GM12878 (cell line): ENCODE measurements around the gene ULBP2. TPM values are rescaled to one million over a fixed set of nuclear protein-coding genes. Genes with fewer than 3 reads are reported as not detected.
"Not testable (repeated sequence)": the region's sequence is repeated elsewhere in the genome, so short reads cannot be mapped to it uniquely, and the experiment has no call there.

Experiments
- ATAC-seq: fragments of 200-7000 bp; cut with Tn5 transposase; 3 replicates; pipeline ENCODE4 v1.9.1; 2020; ENCODE audit warnings: mild to moderate bottlenecking, moderate library complexity
- BruUV-seq: library from RNA; stranded (reverse); fragments of 400-500 nt; replicated peaks from 2 replicates; lab custom pipeline; 2021; lab: Mats Ljungman, UMichigan
- CTCF ChIA-PET: fragments of 300-600 bp; sonication (Branson Sonifier 250); formaldehyde crosslinking; extraction: SDS; loops from one replicate; lab custom pipeline; 2021; ENCODE audit warnings: inconsistent platforms; lab: Yijun Ruan, JAX
- POLR2A ChIA-PET: fragments of 350-600 bp; formaldehyde crosslinking; extraction: SDS; loops from one replicate; lab custom pipeline; 2021; ENCODE audit warnings: inconsistent platforms; lab: Charles Lee
- RAD21 ChIA-PET: fragments of 300-600 bp; sonication (Branson Sonifier 250); formaldehyde crosslinking; loops from one replicate; lab custom pipeline; 2023; ENCODE audit warnings: antibody characterized with exemption; ENCODE audit not compliant: unreplicated experiment; lab: Charles Lee
- SMC1A ChIA-PET: fragments of 300-600 bp; sonication (Branson Sonifier 250); formaldehyde crosslinking; loops from one replicate; lab custom pipeline; 2023; ENCODE audit not compliant: unreplicated experiment, uncharacterized antibody; lab: Charles Lee
- DNase-seq: peaks from one replicate; pipeline ENCODE4 v3.0.0-alpha.2; 2011; ENCODE audit warnings: low read depth, low spot score
- FAIRE-seq: peaks from 3 replicates; lab custom pipeline; 2011; peaks lifted over from hg19 to GRCh38; lab: Jason Lieb, UNC
- H2AFZ ChIP-seq: 2 replicates; pipeline ENCODE4 v1.6.0; 2011; ENCODE audit warnings: low read depth, low read length, control low read depth; ENCODE audit not compliant: control insufficient read depth
- H3K27ac ChIP-seq: 2 replicates; pipeline ENCODE4 v1.5.1; 2011; ENCODE audit warnings: control low read depth; ENCODE audit not compliant: control insufficient read depth, insufficient read depth
- H3K27me3 ChIP-seq, 2 experiments: replicated peaks in 1 of 2; 2 replicates each; pipeline versions ENCODE4 v1.6.0 to v1.6.1; 2011; ENCODE audit warnings: low read length in 1 of 2; ENCODE audit not compliant: control insufficient read depth in 2 of 2, insufficient read depth in 2 of 2
- H3K36me3 ChIP-seq, 2 experiments: 2 replicates each; pipeline ENCODE4 v1.5.1; 2011; ENCODE audit warnings: low read length in 1 of 2; ENCODE audit not compliant: control insufficient read depth in 2 of 2, insufficient read depth in 2 of 2
- H3K4me1 ChIP-seq: 2 replicates; pipeline ENCODE4 v1.6.1; 2011; ENCODE audit warnings: mild to moderate bottlenecking, low read length, moderate library complexity, mixed read lengths; ENCODE audit not compliant: control insufficient read depth, insufficient read depth
- H3K4me2 ChIP-seq: 2 replicates; pipeline ENCODE4 v1.6.0; 2011; ENCODE audit warnings: control low read depth; ENCODE audit not compliant: control insufficient read depth, insufficient read depth
- H3K4me3 ChIP-seq: fragments of 200-600 bp; sonication (generic); 2 replicates; pipeline ENCODE4 v1.5.1; 2016
- H3K79me2 ChIP-seq: 2 replicates; pipeline ENCODE4 v1.6.0; 2011; ENCODE audit warnings: low read length; ENCODE audit not compliant: control insufficient read depth, insufficient read depth
- H3K9ac ChIP-seq: 2 replicates; pipeline ENCODE4 v1.8.0; 2011; ENCODE audit warnings: low read length, control low read depth, mixed read lengths; ENCODE audit not compliant: control insufficient read depth, insufficient read depth
- H3K9me3 ChIP-seq: replicated peaks from 3 replicates; pipeline ENCODE4 v1.5.1; 2011; ENCODE audit warnings: mild to moderate bottlenecking, low read length; ENCODE audit not compliant: control insufficient read depth, insufficient read depth
- H4K20me1 ChIP-seq: 2 replicates; pipeline ENCODE4 v1.6.0; 2011; ENCODE audit not compliant: control insufficient read depth, insufficient read depth
- CBFB ChIP-seq: IDR thresholded peaks from 2 replicates; pipeline ENCODE4 v1.6.1; 2016; ENCODE audit warnings: antibody characterized with exemption, low read depth
- CREB1 ChIP-seq: IDR thresholded peaks from 2 replicates; pipeline ENCODE4 v1.6.1; 2012; ENCODE audit warnings: low read depth, mild to moderate bottlenecking, inconsistent platforms
- FOXM1 ChIP-seq: IDR thresholded peaks from 2 replicates; pipeline ENCODE4 v1.6.1; 2012; ENCODE audit warnings: low read depth, mild to moderate bottlenecking, inconsistent platforms, low read length, moderate library complexity
- HCFC1 ChIP-seq: fragments of 150-350 bp; IDR thresholded peaks from 2 replicates; pipeline ENCODE4 v1.6.1; 2014; ENCODE audit warnings: low read length
- MXI1 ChIP-seq: fragments of 150-350 bp; IDR thresholded peaks from 2 replicates; pipeline ENCODE4 v1.6.1; 2011; ENCODE audit warnings: low read depth, mild to moderate bottlenecking, inconsistent platforms, low read length, improper control_type of control experiment
- NR2C2 ChIP-seq: IDR thresholded peaks from 2 replicates; pipeline ENCODE4 v1.6.1; 2011; ENCODE audit warnings: borderline replicate concordance, low read depth; ENCODE audit not compliant: control insufficient read depth, insufficient read length
- POLR2A ChIP-seq: IDR thresholded peaks from 2 replicates; pipeline ENCODE4 v1.6.1; 2011; ENCODE audit warnings: low read depth, mild to moderate bottlenecking, low read length
- SPI1 ChIP-seq: IDR thresholded peaks from 2 replicates; pipeline ENCODE4 v1.6.1; 2011; ENCODE audit warnings: low read depth, mild to moderate bottlenecking, low read length, moderate library complexity, borderline replicate concordance; ENCODE audit not compliant: insufficient read depth
- ZBED1 ChIP-seq: IDR thresholded peaks from 2 replicates; pipeline ENCODE4 v1.6.1; 2016; ENCODE audit warnings: borderline replicate concordance
- ZSCAN29 ChIP-seq: fragments of 450-650 bp; IDR thresholded peaks from 2 replicates; pipeline ENCODE4 v1.6.1; 2017; ENCODE audit warnings: mild to moderate bottlenecking, moderate library complexity
- WGBS: methylation state at CpG from one replicate; pipeline ENCODE4 v1.1.6; 2016; ENCODE audit warnings: low lambda C conversion rate; ENCODE audit not compliant: insufficient replicate concordance, insufficient coverage; ENCODE audit errors: missing lambda C conversion rate; 5-methylcytosine and 5-hydroxymethylcytosine counted together
- in situ Hi-C: fragments of 300-500 bp; cut with MboI; formaldehyde crosslinking; loops from 9 replicates; pipeline ENCODE4 v1.14.3; 2018; ENCODE audit warnings: mixed read lengths
- intact Hi-C: fragments of 100-400 bp; cut with micrococcal nuclease; formaldehyde crosslinking; loops from one replicate; pipeline ENCODE4 v1.14.2; 2022; ENCODE audit not compliant: unreplicated experiment
- polyA plus RNA-seq, 11 experiments: library from polyadenylated mRNA; depleted of rRNA in 4 of 11; unstranded in 6 of 11; stranded (reverse) in 5 of 11; fragments of >200 nt; fragmentation: Nextera tagmentation in 4 of 11; fragmentation: Illumina TruSeq in 1 of 11; extraction: Ambion mirVana in 4 of 11; extraction: Trizol in 1 of 11; gene quantifications; 1 replicate in 1 of 11; 2 replicates in 10 of 11; pipeline versions ENCODE4 v1.2.1 to v1.2.3, GENCODE V29; 2011 to 2016; ENCODE audit warnings: inconsistent platforms in 2 of 11, missing spikeins in 2 of 11, low read depth in 1 of 11
- total RNA-seq, 4 experiments: library from RNA; depleted of rRNA in 3 of 4; stranded (reverse); fragments of >200 nt in 3 of 4; fragmentation: Illumina TruSeq in 1 of 4; extraction: Trizol in 1 of 4; gene quantifications; 2 replicates each; pipeline versions ENCODE4 v1.2.1 to v1.2.3, GENCODE V29; 2013 to 2021
- TF ChIP-seq, protein P1 (sequence below): IDR thresholded peaks from 2 replicates; pipeline ENCODE4 v1.6.1; 2012; ENCODE audit warnings: low read depth, low read length, improper control_type of control experiment
- TF ChIP-seq, protein P2 (sequence below): fragments of 450-650 bp; IDR thresholded peaks from 2 replicates; pipeline ENCODE4 v1.6.1; 2017; ENCODE audit warnings: mild to moderate bottlenecking
- TF ChIP-seq, protein P3 (sequence below): IDR thresholded peaks from 2 replicates; pipeline ENCODE4 v1.6.1; 2011; ENCODE audit warnings: low read depth, low read length, improper control_type of control experiment, borderline replicate concordance

The ULBP2 gene
- total and polyA plus RNA-seq, 10 of the 15 experiments (the other 5 are each of a cell fraction or from before 2014, with no cell fraction given): 0.16 to 2.5 (median 0.22) TPM; not detected in 3

DNA sequence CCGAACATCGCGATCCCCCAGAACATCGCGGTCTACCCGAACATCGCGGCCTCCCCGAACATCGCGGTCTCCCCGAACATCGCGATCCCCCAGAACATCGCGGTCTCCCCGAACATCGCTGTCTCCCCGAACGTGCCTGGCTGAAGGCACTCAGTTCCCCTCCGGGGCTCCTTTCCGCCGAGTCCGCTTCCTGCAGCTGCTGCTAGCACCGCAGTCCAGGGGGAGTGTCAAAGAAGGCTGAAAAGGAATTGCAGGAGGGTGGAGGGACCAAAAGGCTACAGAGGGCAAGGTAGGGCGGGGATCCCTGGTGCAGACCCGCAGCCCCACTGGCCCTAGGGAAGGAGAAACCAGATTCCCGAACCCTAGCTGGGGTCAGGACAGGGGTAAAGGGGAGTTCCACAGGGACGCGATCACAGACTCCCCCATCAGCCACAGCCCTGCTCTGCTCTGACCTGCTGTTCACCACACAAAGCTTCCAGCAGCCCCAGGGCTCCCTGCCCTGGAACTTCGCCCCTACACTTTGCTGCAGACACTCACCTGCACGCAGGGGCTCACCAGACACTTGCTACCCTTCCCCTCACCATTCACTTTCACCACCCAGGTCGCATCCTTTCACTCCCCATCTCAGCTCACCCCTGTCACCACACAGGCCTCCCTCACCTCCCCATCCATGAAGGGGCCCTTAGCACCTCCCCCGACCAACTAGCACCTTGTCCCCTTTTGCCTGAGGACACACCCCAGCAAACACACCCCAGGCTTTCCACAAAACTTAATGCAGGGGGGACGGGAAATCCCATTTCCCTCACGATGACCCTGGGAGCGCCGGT, 23.6 kb downstream of the ULBP2 start:
- intact Hi-C loops (no loop called here), in situ Hi-C loops (no loop called here)
- H3K4me3 ChIP-seq: no peak overlapping the region
- no peak overlapping the region for H2AFZ ChIP-seq
- RAD21 ChIA-PET: no interaction called here
- H3K27ac ChIP-seq: no peak overlapping the region
- ATAC-seq (no peak), FAIRE-seq (no peak), DNase-seq (no peak)
- no peaks in the 10 kb centered on the region for H4K20me1 ChIP-seq
- no peaks in the 10 kb centered on the region for H3K79me2 ChIP-seq
- WGBS: 24% methylated on average over 38 of the region's 38 CpGs
- no peak overlapping the region for H3K9ac ChIP-seq
- 0 out of 2 replicates have a peak overlapping the region, but pooled peaks have one; percentile 9 for H3K4me2 ChIP-seq
- POLR2A ChIA-PET: no interaction called here
- CTCF ChIA-PET: no interaction called here
- H3K27me3 ChIP-seq: peaks cover 17 to 21% of the 10 kb centered on the region in 2 experiments
- peaks cover 17% of the 10 kb centered on the region; the same call in 2 of the 3 replicates for H3K9me3 ChIP-seq
- TF ChIP-seq FOXM1 (no peak), CBFB (no peak), CREB1 (no peak), MXI1 (no peak), ZBED1 (no peak), HCFC1 (no peak), POLR2A (no peak), ZSCAN29 (no peak), NR2C2 (no peak), SPI1 (no peak)
- TF ChIP-seq, protein P1, sequence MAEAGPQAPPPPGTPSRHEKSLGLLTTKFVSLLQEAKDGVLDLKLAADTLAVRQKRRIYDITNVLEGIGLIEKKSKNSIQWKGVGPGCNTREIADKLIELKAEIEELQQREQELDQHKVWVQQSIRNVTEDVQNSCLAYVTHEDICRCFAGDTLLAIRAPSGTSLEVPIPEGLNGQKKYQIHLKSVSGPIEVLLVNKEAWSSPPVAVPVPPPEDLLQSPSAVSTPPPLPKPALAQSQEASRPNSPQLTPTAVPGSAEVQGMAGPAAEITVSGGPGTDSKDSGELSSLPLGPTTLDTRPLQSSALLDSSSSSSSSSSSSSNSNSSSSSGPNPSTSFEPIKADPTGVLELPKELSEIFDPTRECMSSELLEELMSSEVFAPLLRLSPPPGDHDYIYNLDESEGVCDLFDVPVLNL: no peak
- TF ChIP-seq, protein P2, sequence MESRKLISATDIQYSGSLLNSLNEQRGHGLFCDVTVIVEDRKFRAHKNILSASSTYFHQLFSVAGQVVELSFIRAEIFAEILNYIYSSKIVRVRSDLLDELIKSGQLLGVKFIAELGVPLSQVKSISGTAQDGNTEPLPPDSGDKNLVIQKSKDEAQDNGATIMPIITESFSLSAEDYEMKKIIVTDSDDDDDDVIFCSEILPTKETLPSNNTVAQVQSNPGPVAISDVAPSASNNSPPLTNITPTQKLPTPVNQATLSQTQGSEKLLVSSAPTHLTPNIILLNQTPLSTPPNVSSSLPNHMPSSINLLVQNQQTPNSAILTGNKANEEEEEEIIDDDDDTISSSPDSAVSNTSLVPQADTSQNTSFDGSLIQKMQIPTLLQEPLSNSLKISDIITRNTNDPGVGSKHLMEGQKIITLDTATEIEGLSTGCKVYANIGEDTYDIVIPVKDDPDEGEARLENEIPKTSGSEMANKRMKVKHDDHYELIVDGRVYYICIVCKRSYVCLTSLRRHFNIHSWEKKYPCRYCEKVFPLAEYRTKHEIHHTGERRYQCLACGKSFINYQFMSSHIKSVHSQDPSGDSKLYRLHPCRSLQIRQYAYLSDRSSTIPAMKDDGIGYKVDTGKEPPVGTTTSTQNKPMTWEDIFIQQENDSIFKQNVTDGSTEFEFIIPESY: no peak
- TF ChIP-seq, protein P3, sequence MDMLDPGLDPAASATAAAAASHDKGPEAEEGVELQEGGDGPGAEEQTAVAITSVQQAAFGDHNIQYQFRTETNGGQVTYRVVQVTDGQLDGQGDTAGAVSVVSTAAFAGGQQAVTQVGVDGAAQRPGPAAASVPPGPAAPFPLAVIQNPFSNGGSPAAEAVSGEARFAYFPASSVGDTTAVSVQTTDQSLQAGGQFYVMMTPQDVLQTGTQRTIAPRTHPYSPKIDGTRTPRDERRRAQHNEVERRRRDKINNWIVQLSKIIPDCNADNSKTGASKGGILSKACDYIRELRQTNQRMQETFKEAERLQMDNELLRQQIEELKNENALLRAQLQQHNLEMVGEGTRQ: no peak
- H3K4me1 ChIP-seq: peaks cover 7% of the 10 kb centered on the region
- no TSS peak for BruUV-seq
- no peaks in the 10 kb centered on the region for H3K36me3 ChIP-seq
- SMC1A ChIA-PET: no interaction called here

DNA sequence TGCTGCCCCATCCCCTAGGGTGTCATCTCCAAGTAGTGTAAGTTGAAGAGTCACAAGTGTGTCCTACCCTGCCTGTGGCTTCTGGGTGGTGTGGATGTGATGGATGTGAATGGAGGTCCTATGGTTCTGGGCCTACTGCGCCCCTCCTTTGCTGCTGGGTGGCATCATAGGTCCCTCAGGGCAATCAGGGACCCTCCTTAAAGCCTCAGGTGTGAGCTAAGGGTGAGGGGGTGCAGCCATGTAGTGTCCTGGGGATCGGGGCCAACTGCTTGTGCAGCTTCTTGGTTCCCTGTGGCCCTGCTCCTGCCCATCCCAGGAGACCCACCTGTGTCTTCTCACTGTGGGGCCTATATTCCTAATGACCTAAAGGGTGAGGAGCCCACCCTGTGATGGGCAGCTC, 24.5 kb downstream of the ULBP2 start:
- intact Hi-C loops, H3K79me2 ChIP-seq, H3K27ac ChIP-seq, BruUV-seq, H2AFZ ChIP-seq, SMC1A ChIA-PET, CTCF ChIA-PET, H4K20me1 ChIP-seq, POLR2A ChIA-PET, H3K4me3 ChIP-seq, RAD21 ChIA-PET, DNase-seq, ATAC-seq, in situ Hi-C loops, H3K4me1 ChIP-seq, H3K4me2 ChIP-seq, FAIRE-seq, H3K9ac ChIP-seq, H3K36me3 ChIP-seq: not testable (repeated sequence)
- Histone ChIP-seq H3K27me3 (peaks cover 17 to 21% of the 10 kb centered on the region in 2 experiments), H3K9me3 (peaks cover 17% of the 10 kb centered on the region; the same call in 2 of the 3 replicates)
- 6% methylated on average over 2 of the region's 2 CpGs for WGBS
